HEK293 (cell line): ENCODE measurements around the gene EFNA2.
A peak's percentile ranks its signal among the peaks of the same experiment; 100 is the strongest.

Experiments
- ELK4 ChIP-seq: IDR thresholded peaks from 2 replicates; pipeline ENCODE4 v1.6.1; 2011; ENCODE audit warnings: mild to moderate bottlenecking, low read depth, low read length, borderline replicate concordance
- HOXD13 ChIP-seq: sonication (generic); formaldehyde crosslinking; IDR thresholded peaks from 2 replicates; pipeline ENCODE4 v1.8.0; 2022; ENCODE audit warnings: missing genetic modification reagents, borderline replicate concordance
- KLF10 ChIP-seq: fragments of 450-650 bp; IDR thresholded peaks from 2 replicates; pipeline ENCODE4 v1.5.1; 2018; ENCODE audit warnings: missing biosample characterization, mild to moderate bottlenecking, missing genetic modification characterization
- MEIS1 ChIP-seq: sonication (generic); formaldehyde crosslinking; IDR thresholded peaks from 2 replicates; pipeline ENCODE4 v1.8.1; 2022; ENCODE audit warnings: missing genetic modification reagents, mild to moderate bottlenecking, borderline replicate concordance
- MYNN ChIP-seq: fragments of 450-650 bp; formaldehyde crosslinking; IDR thresholded peaks from 2 replicates; pipeline ENCODE4 v1.5.1; 2016; ENCODE audit warnings: missing biosample characterization, missing genetic modification characterization, borderline replicate concordance
- PRDM6 ChIP-seq: fragments of 450-650 bp; formaldehyde crosslinking; IDR thresholded peaks from 2 replicates; pipeline ENCODE4 v1.5.1; 2017; ENCODE audit warnings: missing biosample characterization, missing genetic modification characterization
- SCRT2 ChIP-seq: fragments of 450-650 bp; formaldehyde crosslinking; IDR thresholded peaks from 2 replicates; pipeline ENCODE4 v1.5.1; 2016; ENCODE audit warnings: missing biosample characterization, missing genetic modification characterization
- SP2 ChIP-seq: fragments of 450-650 bp; formaldehyde crosslinking; IDR thresholded peaks from 2 replicates; pipeline ENCODE4 v1.5.1; 2016; ENCODE audit warnings: missing biosample characterization, missing genetic modification characterization
- ZBTB17 ChIP-seq: fragments of 450-650 bp; formaldehyde crosslinking; IDR thresholded peaks from 2 replicates; pipeline ENCODE4 v1.5.1; 2016; ENCODE audit warnings: missing biosample characterization, missing genetic modification characterization
- ZBTB49 ChIP-seq: fragments of 450-650 bp; formaldehyde crosslinking; IDR thresholded peaks from 2 replicates; pipeline ENCODE4 v1.5.1; 2016; ENCODE audit warnings: missing biosample characterization, missing genetic modification characterization, low read depth
- ZFHX2 ChIP-seq: fragments of 450-650 bp; formaldehyde crosslinking; conservative IDR thresholded peaks from 2 replicates; pipeline ENCODE4 v1.5.1; 2016; ENCODE audit warnings: missing biosample characterization, missing genetic modification characterization
- ZNF18 ChIP-seq: fragments of 450-650 bp; formaldehyde crosslinking; IDR thresholded peaks from 2 replicates; pipeline ENCODE4 v1.5.1; 2016; ENCODE audit warnings: missing biosample characterization, missing genetic modification characterization
- ZNF214 ChIP-seq: fragments of 450-650 bp; formaldehyde crosslinking; IDR thresholded peaks from 2 replicates; pipeline ENCODE4 v1.5.1; 2017; ENCODE audit warnings: missing biosample characterization, mild to moderate bottlenecking, missing genetic modification characterization, borderline replicate concordance
- ZNF221 ChIP-seq: fragments of 450-650 bp; formaldehyde crosslinking; IDR thresholded peaks from 2 replicates; pipeline ENCODE4 v1.5.1; 2017; ENCODE audit warnings: missing biosample characterization, missing genetic modification characterization, borderline replicate concordance
- ZNF266 ChIP-seq: fragments of 450-650 bp; formaldehyde crosslinking; IDR thresholded peaks from 2 replicates; pipeline ENCODE4 v1.5.1; 2016; ENCODE audit warnings: missing biosample characterization, missing genetic modification characterization, low read depth
- ZNF274 ChIP-seq, 2 experiments: fragments of 200-500 bp in 1 of 2; fragments of 450-650 bp in 1 of 2; sonication (Bioruptor generic) in 1 of 2; formaldehyde crosslinking in 1 of 2; IDR thresholded peaks; 2 replicates each; pipeline versions ENCODE4 v1.5.1 to v1.6.1; 2014 to 2016; ENCODE audit warnings: borderline replicate concordance in 1 of 2, inconsistent platforms in 1 of 2, low read length in 1 of 2, missing biosample characterization in 1 of 2, missing genetic modification characterization in 1 of 2
- ZNF37A ChIP-seq: fragments of 450-650 bp; IDR thresholded peaks from 2 replicates; pipeline ENCODE4 v1.5.1; 2018; ENCODE audit warnings: missing biosample characterization, missing genetic modification characterization
- ZNF391 ChIP-seq: fragments of 450-650 bp; formaldehyde crosslinking; IDR thresholded peaks from 2 replicates; pipeline ENCODE4 v1.5.1; 2016; ENCODE audit warnings: low read depth, missing biosample characterization, missing genetic modification characterization, borderline replicate concordance
- ZNF394 ChIP-seq: fragments of 450-650 bp; formaldehyde crosslinking; IDR thresholded peaks from 2 replicates; pipeline ENCODE4 v1.5.1; 2016; ENCODE audit warnings: missing biosample characterization, missing genetic modification characterization, mild to moderate bottlenecking, moderate library complexity, borderline replicate concordance
- ZNF416 ChIP-seq: fragments of 450-650 bp; formaldehyde crosslinking; IDR thresholded peaks from 2 replicates; pipeline ENCODE4 v1.5.1; 2016; ENCODE audit warnings: missing biosample characterization, missing genetic modification characterization
- ZNF501 ChIP-seq: fragments of 450-650 bp; formaldehyde crosslinking; IDR thresholded peaks from 2 replicates; pipeline ENCODE4 v1.5.1; 2016; ENCODE audit warnings: missing biosample characterization, missing genetic modification characterization
- ZNF530 ChIP-seq: fragments of 450-650 bp; formaldehyde crosslinking; IDR thresholded peaks from 2 replicates; pipeline ENCODE4 v1.5.1; 2016; ENCODE audit warnings: low read depth, missing biosample characterization, missing genetic modification characterization
- ZNF600 ChIP-seq: fragments of 450-650 bp; formaldehyde crosslinking; IDR thresholded peaks from 2 replicates; pipeline ENCODE4 v1.5.1; 2016; ENCODE audit warnings: missing biosample characterization, missing genetic modification characterization
- ZNF624 ChIP-seq: fragments of 450-650 bp; formaldehyde crosslinking; IDR thresholded peaks from 2 replicates; pipeline ENCODE4 v1.5.1; 2017; ENCODE audit warnings: missing biosample characterization, missing genetic modification characterization
- ZNF658 ChIP-seq: fragments of 450-650 bp; formaldehyde crosslinking; IDR thresholded peaks from 2 replicates; pipeline ENCODE4; 2016; ENCODE audit warnings: missing biosample characterization, missing genetic modification characterization
- ZNF677 ChIP-seq: fragments of 450-650 bp; IDR thresholded peaks from 2 replicates; pipeline ENCODE4 v1.5.0; 2018; ENCODE audit warnings: missing biosample characterization, mild to moderate bottlenecking, missing genetic modification characterization, moderate library complexity
- ZNF830 ChIP-seq: fragments of 450-650 bp; IDR thresholded peaks from 2 replicates; pipeline ENCODE4 v1.5.0; 2018; ENCODE audit warnings: missing biosample characterization, missing genetic modification characterization, low read depth, mild to moderate bottlenecking, moderate library complexity
- ZSCAN23 ChIP-seq: fragments of 450-650 bp; formaldehyde crosslinking; IDR thresholded peaks from 2 replicates; pipeline ENCODE4 v1.5.1; 2016; ENCODE audit warnings: missing biosample characterization, missing genetic modification characterization
- ZSCAN30 ChIP-seq: fragments of 450-650 bp; IDR thresholded peaks from 2 replicates; pipeline ENCODE4 v1.5.1; 2018; ENCODE audit warnings: missing biosample characterization, mild to moderate bottlenecking, missing genetic modification characterization, moderate library complexity
- ZSCAN5A ChIP-seq: fragments of 450-650 bp; formaldehyde crosslinking; IDR thresholded peaks from 2 replicates; pipeline ENCODE4 v1.5.1; 2016; ENCODE audit warnings: missing biosample characterization, missing genetic modification characterization

Gene EFNA2

GRCh38 chr19:1260749-1261537 lies 24.7 kb upstream of the EFNA2 start (continued):
- TF ChIP-seq ZBTB49 (tag by site-specific recombination), result no peak
- TF ChIP-seq ZNF830 (tag by site-specific recombination), result no peak
- TF ChIP-seq ZBTB17 (tag by site-specific recombination), result no peak
- no peak for TF ChIP-seq ZNF274 (IDR thresholded peaks at IDR 0.05; ENCODE audit: low read length)
- no peak for TF ChIP-seq ZNF274 (tag by site-specific recombination; IDR thresholded peaks at IDR 0.05; ENCODE audit: borderline replicate concordance)
- TF ChIP-seq ZSCAN5A (tag by site-specific recombination), result peak; percentile 31; the same call in 1 of the 2 replicates
- no peak for TF ChIP-seq ZNF394
- TF ChIP-seq SCRT2 (tag by site-specific recombination), result no peak
- peak; percentile 97 for TF ChIP-seq SP2 (tag by site-specific recombination)
- no peak for TF ChIP-seq ZSCAN23 (tag by site-specific recombination)
- TF ChIP-seq ZNF391, result no peak
- TF ChIP-seq ELK4, result no peak
- TF ChIP-seq ZNF624, result no peak
- no peak for TF ChIP-seq ZNF416 (tag by site-specific recombination)
- TF ChIP-seq ZNF18 (tag by site-specific recombination), result no peak
- TF ChIP-seq ZFHX2 (tag by site-specific recombination), result peak; percentile 96
- TF ChIP-seq ZNF600 (tag by site-specific recombination), result no peak
- TF ChIP-seq HOXD13 (CRISPR knock-in tag), result no peak
- no peak for TF ChIP-seq ZNF37A
- no peak for TF ChIP-seq ZNF530 (tag by site-specific recombination)
- no peak for TF ChIP-seq ZNF266
- TF ChIP-seq ZSCAN30 (tag by site-specific recombination), result no peak
- peak; percentile 8; the same call in 1 of the 2 replicates for TF ChIP-seq MYNN (tag by site-specific recombination)
- TF ChIP-seq MEIS1 (CRISPR knock-in tag), result no peak
- peak; percentile 93 for TF ChIP-seq KLF10 (tag by site-specific recombination)
- TF ChIP-seq ZNF501 (tag by site-specific recombination), result no peak
- no peak for TF ChIP-seq ZNF677 (tag by site-specific recombination)
- TF ChIP-seq PRDM6 (tag by site-specific recombination), result no peak
- no peak for TF ChIP-seq ZNF658 (tag by site-specific recombination)
- TF ChIP-seq ZNF221 (tag by site-specific recombination), result no peak
- TF ChIP-seq ZNF214 (tag by site-specific recombination), result no peak
